WERI-Rb-1 (cell line): ENCODE data around the gene SLC25A31.

ENCODE experiments used
- DNase-seq: peaks from one replicate; pipeline ENCODE4 v3.0.0-alpha.2; 2020
- H3K27ac ChIP-seq: fragments of 250-450 bp; sonication (Bioruptor Pico); 2 replicates; pipeline ENCODE4 v1.5.1; 2020; ENCODE audit warnings: mild to moderate bottlenecking, moderate library complexity
- H3K27me3 ChIP-seq: fragments of 250-450 bp; sonication (Bioruptor Pico); 2 replicates; pipeline ENCODE4 v1.5.1; 2021; ENCODE audit warnings: mild to moderate bottlenecking, low read depth, moderate library complexity; ENCODE audit not compliant: insufficient read depth, severe bottlenecking
- H3K36me3 ChIP-seq: fragments of 250-450 bp; sonication (Bioruptor Pico); 2 replicates; pipeline ENCODE4 v1.5.1; 2020; ENCODE audit warnings: mild to moderate bottlenecking, moderate library complexity
- H3K4me3 ChIP-seq: 2 replicates; pipeline ENCODE4 v1.5.1; 2011; ENCODE audit warnings: low read depth, mild to moderate bottlenecking, control low read depth, low read length
- H3K9me3 ChIP-seq: fragments of 250-450 bp; sonication (Bioruptor Pico); 2 replicates; pipeline ENCODE4 v1.5.1; 2021; ENCODE audit warnings: mild to moderate bottlenecking, moderate library complexity; ENCODE audit not compliant: severe bottlenecking
- TF ChIP-seq, protein P1 (sequence below): IDR thresholded peaks from 2 replicates; pipeline ENCODE4 v1.5.1; 2011; ENCODE audit warnings: low read depth, mild to moderate bottlenecking, control low read depth, inconsistent platforms, low read length

The SLC25A31 gene

DNA sequence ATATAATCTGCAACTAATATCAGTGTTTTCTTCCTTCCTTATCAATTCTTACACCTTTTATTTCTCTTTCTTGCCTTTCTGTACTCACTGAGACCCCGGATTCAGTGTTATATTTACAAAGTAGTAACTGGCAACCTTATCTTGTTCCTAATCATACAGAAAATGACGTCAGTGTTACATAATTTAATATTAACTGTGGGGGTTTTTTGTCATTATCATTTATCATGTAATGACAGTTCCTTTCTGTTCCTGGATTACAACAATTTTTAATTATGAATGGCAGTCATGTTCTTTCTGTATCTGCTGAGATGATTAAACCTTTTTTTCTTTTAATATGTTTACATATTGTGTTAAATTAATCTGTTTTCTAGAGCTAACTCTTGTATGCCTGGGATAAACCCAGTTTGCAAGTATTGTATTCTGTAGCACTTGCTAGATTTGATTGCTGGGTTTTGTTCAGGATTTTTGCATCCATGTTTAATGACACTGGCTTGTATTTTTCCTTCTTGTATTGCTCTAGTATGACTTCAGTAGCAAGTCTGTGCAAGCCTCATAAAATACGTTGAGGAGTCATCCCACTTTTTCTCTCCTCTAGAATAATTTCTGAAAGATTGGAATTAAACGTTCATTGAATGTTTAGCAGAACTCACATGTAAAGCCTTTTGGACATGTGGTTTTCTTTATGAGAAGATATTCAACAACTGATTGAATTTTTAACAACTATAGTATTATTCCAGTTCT, 41.5 kb downstream of the SLC25A31 start:
- Histone ChIP-seq H3K27ac (no peak overlapping the region), H3K9me3 (no peaks in the 10 kb centered on the region), H3K4me3 (no peak overlapping the region), H3K27me3 (no peaks in the 10 kb centered on the region), H3K36me3 (no peaks in the 10 kb centered on the region)
- TF ChIP-seq, protein P1, sequence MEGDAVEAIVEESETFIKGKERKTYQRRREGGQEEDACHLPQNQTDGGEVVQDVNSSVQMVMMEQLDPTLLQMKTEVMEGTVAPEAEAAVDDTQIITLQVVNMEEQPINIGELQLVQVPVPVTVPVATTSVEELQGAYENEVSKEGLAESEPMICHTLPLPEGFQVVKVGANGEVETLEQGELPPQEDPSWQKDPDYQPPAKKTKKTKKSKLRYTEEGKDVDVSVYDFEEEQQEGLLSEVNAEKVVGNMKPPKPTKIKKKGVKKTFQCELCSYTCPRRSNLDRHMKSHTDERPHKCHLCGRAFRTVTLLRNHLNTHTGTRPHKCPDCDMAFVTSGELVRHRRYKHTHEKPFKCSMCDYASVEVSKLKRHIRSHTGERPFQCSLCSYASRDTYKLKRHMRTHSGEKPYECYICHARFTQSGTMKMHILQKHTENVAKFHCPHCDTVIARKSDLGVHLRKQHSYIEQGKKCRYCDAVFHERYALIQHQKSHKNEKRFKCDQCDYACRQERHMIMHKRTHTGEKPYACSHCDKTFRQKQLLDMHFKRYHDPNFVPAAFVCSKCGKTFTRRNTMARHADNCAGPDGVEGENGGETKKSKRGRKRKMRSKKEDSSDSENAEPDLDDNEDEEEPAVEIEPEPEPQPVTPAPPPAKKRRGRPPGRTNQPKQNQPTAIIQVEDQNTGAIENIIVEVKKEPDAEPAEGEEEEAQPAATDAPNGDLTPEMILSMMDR: no peak
- DNase-seq: no peak

DNA sequence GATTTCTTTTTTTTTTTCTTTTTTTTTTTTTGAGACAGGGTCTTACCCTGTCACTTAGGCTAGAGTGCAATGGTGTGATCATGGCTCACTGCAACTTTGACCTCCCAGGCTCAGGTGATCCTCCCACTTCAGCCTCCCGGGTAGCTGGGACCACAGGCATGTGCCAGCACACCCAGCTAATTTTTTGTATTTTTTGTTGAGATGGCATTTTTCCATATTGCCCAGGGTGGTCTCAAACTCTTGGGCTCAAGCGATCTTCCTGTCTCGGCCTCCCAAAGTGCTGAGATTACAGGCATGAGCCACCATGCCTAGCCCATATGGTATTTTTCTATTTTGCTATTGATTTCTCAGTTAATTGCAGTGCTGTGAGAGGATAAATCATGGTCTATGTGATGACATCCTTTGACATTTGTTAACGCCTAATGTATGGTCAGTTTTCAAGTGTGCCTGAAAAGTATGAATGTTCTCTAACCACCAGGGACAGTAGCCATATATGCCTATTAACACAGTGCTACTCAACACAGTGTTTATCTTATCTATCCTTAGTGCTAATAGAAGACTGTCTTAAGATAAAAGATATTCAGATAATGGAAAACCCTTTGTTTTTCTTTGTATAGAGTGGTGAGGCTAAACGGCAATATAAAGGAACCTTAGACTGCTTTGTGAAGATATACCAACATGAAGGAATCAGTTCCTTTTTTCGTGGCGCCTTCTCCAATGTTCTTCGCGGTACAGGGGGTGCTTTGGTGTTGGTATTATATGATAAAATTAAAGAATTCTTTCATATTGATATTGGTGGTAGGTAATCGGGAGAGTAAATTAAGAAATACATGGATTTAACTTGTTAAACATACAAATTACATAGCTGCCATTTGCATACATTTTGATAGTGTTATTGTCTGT, 42.8 kb downstream of the SLC25A31 start:
- no peak overlapping the region for H3K27ac ChIP-seq
- no peak overlapping the region for H3K4me3 ChIP-seq
- H3K36me3 ChIP-seq: no peaks in the 10 kb centered on the region
- TF ChIP-seq, protein P1: no peak
- H3K27me3 ChIP-seq: no peaks in the 10 kb centered on the region
- no peak for DNase-seq
- no peaks in the 10 kb centered on the region for H3K9me3 ChIP-seq

DNA sequence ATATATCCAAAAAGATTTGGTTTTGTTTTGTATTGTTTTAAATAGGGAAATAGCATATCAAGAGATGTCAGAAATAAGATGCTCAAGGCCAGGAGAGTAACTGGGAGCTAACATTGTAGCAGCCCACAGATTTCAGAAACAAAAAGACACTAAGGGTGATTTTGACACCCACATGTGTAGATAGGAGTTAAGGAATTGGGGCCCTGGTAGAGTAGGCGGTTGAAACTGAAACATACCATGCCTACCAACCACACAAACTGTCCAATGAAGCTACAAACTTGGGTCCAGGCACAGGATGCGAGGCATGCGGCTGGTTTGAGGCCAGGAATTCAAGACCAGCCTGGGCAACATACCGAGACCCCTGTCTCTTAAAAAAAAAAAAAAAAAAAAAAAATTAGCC, 45.6 kb downstream of the SLC25A31 start:
- no peaks in the 10 kb centered on the region for H3K27me3 ChIP-seq
- TF ChIP-seq, protein P1: no peak
- H3K27ac ChIP-seq: no peak overlapping the region
- H3K9me3 ChIP-seq: no peaks in the 10 kb centered on the region
- no peaks in the 10 kb centered on the region for H3K36me3 ChIP-seq
- no peak overlapping the region for H3K4me3 ChIP-seq
- no peak for DNase-seq

DNA sequence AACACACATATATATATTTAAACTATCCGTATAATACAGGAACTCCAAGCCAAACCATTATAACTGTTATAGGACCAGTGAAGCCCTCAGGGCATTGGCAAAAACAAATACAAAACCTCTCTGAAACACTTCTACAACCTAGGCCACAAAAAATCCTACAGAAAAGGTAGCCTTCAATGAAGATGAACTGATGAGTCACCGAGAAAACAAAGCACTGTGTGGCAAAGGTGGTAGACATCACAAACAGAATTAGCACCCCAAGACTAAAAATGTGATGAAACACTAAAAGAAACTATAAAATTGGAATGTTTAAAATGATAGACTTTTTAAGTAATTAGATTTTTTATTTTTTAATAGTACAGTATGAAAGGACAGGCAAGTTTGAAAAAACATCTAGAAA, 46.4 kb downstream of the SLC25A31 start:
- TF ChIP-seq, protein P1: no peak
- H3K4me3 ChIP-seq: no peak overlapping the region
- no peaks in the 10 kb centered on the region for H3K27me3 ChIP-seq
- no peaks in the 10 kb centered on the region for H3K9me3 ChIP-seq
- H3K27ac ChIP-seq: no peak overlapping the region
- DNase-seq: no peak
- H3K36me3 ChIP-seq: no peaks in the 10 kb centered on the region

DNA sequence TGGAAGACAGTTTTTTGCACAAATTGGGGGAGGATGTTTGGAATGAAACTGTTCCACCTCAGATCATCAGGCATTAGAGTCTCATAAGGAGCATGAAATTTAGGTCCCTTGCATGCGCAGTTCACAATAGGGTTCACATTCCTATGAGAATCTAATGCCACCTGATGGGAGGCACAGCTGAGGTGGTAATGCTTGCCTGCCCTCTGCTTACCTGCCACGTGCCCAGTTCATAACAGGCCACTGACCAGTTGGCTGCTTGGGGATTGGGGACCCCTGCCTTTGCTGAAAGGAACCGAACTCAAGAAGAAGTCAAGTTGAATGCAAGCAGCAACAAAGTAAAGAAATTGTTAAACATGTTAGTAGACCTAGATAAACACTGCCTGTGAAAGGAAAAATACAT, 47.3 kb downstream of the SLC25A31 start:
- Histone ChIP-seq H3K27me3 (no peaks in the 10 kb centered on the region), H3K36me3 (peaks cover 3% of the 10 kb centered on the region; the same call in 1 of the 2 replicates), H3K4me3 (no peak overlapping the region), H3K9me3 (no peaks in the 10 kb centered on the region), H3K27ac (no peak overlapping the region)
- no peak for DNase-seq
- TF ChIP-seq, protein P1: no peak
